ENCODE results near the gene HOXA11. TPM values are rescaled to one million over a fixed set of nuclear protein-coding genes. Genes with fewer than 3 reads are reported as not detected.

The HOXA11 gene
- total and polyA plus RNA-seq, 4 donors: not detected

- Histone ChIP-seq H3K27ac (ENCODE audit: low read depth in 1 of 2, low read length in 2 of 2) (no peak overlapping the region), H3K9me3 (ENCODE audit: control insufficient read depth in 4 of 4, low read length in 3 of 4) (peaks cover 0 to 9% (median 0%) of the 10 kb centered on the region in 4 donors), H3K27me3 (ENCODE audit: control insufficient read depth in 4 of 4, insufficient read depth in 4 of 4, low read length in 3 of 4) (peaks cover 6 to 22% (median 14%) of the 10 kb centered on the region in 4 donors), H3K4me1 (ENCODE audit: control insufficient read depth in 4 of 4, insufficient read depth in 4 of 4, low read length in 3 of 4) (peaks cover 0 to 14% (median 6%) of the 10 kb centered on the region in 4 donors), H3K9ac (ENCODE audit: low read depth in 1 of 2, low read length in 2 of 2) (no peak overlapping the region), H3K4me3 (ENCODE audit: low read depth in 1 of 3, low read length in 3 of 3) (no peak overlapping the region), H3K36me3 (ENCODE audit: control insufficient read depth in 4 of 4, insufficient read depth in 3 of 4, low read depth in 1 of 4, low read length in 3 of 4) (no peaks in the 10 kb centered on the region)
- WGBS: 27% methylated on average over 53 of the region's 53 CpGs
- TF ChIP-seq, protein P1, sequence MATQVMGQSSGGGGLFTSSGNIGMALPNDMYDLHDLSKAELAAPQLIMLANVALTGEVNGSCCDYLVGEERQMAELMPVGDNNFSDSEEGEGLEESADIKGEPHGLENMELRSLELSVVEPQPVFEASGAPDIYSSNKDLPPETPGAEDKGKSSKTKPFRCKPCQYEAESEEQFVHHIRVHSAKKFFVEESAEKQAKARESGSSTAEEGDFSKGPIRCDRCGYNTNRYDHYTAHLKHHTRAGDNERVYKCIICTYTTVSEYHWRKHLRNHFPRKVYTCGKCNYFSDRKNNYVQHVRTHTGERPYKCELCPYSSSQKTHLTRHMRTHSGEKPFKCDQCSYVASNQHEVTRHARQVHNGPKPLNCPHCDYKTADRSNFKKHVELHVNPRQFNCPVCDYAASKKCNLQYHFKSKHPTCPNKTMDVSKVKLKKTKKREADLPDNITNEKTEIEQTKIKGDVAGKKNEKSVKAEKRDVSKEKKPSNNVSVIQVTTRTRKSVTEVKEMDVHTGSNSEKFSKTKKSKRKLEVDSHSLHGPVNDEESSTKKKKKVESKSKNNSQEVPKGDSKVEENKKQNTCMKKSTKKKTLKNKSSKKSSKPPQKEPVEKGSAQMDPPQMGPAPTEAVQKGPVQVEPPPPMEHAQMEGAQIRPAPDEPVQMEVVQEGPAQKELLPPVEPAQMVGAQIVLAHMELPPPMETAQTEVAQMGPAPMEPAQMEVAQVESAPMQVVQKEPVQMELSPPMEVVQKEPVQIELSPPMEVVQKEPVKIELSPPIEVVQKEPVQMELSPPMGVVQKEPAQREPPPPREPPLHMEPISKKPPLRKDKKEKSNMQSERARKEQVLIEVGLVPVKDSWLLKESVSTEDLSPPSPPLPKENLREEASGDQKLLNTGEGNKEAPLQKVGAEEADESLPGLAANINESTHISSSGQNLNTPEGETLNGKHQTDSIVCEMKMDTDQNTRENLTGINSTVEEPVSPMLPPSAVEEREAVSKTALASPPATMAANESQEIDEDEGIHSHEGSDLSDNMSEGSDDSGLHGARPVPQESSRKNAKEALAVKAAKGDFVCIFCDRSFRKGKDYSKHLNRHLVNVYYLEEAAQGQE (IDR thresholded peaks at IDR 0.05): no peak
- TF ChIP-seq HNF4A (conservative IDR thresholded peaks at IDR 0.05): no peak
- no peak for TF ChIP-seq NR2F2 (IDR thresholded peaks at IDR 0.05)
- TF ChIP-seq, protein P2, sequence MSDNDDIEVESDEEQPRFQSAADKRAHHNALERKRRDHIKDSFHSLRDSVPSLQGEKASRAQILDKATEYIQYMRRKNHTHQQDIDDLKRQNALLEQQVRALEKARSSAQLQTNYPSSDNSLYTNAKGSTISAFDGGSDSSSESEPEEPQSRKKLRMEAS (IDR thresholded peaks at IDR 0.05): no peak
- TF ChIP-seq RAD21 (IDR thresholded peaks at IDR 0.05): no peak
- no peak for TF ChIP-seq ATF3 (IDR thresholded peaks at IDR 0.05)
- TF ChIP-seq EGR1 (IDR thresholded peaks at IDR 0.05; ENCODE audit: low read depth in 2 of 2): no peak
- DNase-seq (ENCODE audit: low spot score): no peak
These were observed 45.5 kb downstream of the HOXA11 start for GRCh38 chr7:27139334-27140125.

DNA sequence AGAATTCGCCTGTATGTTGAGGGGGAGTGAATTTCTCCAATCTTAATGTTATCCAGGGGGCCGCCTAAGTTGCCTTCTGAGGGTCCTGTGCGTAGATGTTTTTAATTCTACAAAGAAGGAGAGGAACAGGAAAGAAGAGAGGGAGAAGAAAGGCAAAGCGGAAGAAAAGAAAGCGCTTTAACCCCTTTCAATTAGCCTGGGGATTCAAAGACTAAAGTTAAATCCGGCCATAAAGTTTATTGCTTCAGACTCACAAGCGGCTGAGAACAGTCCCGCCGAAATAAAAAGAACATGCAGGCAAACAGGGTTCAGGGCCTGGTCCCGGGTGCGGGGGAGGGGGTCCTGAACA is 46.1 kb downstream of the HOXA11 start:
- WGBS: 36% methylated on average over 11 of the region's 11 CpGs
- H3K27ac ChIP-seq (ENCODE audit: low read depth in 1 of 2, low read length in 2 of 2): no peak overlapping the region
- no peak for TF ChIP-seq GABPA (IDR thresholded peaks at IDR 0.05 in 1 of 2, conservative IDR thresholded peaks at IDR 0.05 in 1 of 2)
- TF ChIP-seq EGR1 (IDR thresholded peaks at IDR 0.05; ENCODE audit: low read depth in 2 of 2): no peak
- no peak for TF ChIP-seq TAF1 (conservative IDR thresholded peaks at IDR 0.05)
- TF ChIP-seq FOXA2 (IDR thresholded peaks at IDR 0.05): no peak
- no peak for TF ChIP-seq HNF4G (IDR thresholded peaks at IDR 0.05)
- no peak for TF ChIP-seq RXRA (IDR thresholded peaks at IDR 0.05)
- TF ChIP-seq, protein P2 (IDR thresholded peaks at IDR 0.05): no peak
- no peak for TF ChIP-seq CTCF (IDR thresholded peaks at IDR 0.05; ENCODE audit: low read depth, low read length, missing input control)
- TF ChIP-seq JUND (IDR thresholded peaks at IDR 0.05): no peak
- no peak for TF ChIP-seq ZBTB33 (IDR thresholded peaks at IDR 0.05)
- TF ChIP-seq, protein P1 (IDR thresholded peaks at IDR 0.05): no peak
- no peak for TF ChIP-seq YY1 (IDR thresholded peaks at IDR 0.05)
- TF ChIP-seq FOXA1 (IDR thresholded peaks at IDR 0.05): no peak
- no peak overlapping the region for H3K4me3 ChIP-seq (ENCODE audit: low read depth in 1 of 3, low read length in 3 of 3)
- H3K9me3 ChIP-seq (ENCODE audit: control insufficient read depth in 4 of 4, low read length in 3 of 4): peaks cover 0 to 7% (median 0%) of the 10 kb centered on the region in 4 donors
- H3K36me3 ChIP-seq (ENCODE audit: control insufficient read depth in 4 of 4, insufficient read depth in 3 of 4, low read depth in 1 of 4, low read length in 3 of 4): no peaks in the 10 kb centered on the region
- peaks cover 6 to 20% (median 14%) of the 10 kb centered on the region in 4 donors for H3K27me3 ChIP-seq (ENCODE audit: control insufficient read depth in 4 of 4, insufficient read depth in 4 of 4, low read length in 3 of 4)
- no peak for DNase-seq (ENCODE audit: low spot score)
- H3K4me1 ChIP-seq (ENCODE audit: control insufficient read depth in 4 of 4, insufficient read depth in 4 of 4, low read length in 3 of 4): peaks cover 0 to 14% (median 6%) of the 10 kb centered on the region in 4 donors
- no peak overlapping the region for H3K9ac ChIP-seq (ENCODE audit: low read depth in 1 of 2, low read length in 2 of 2)
